Fibroblast of pulmonary artery (primary cell): ENCODE data around the gene CCSAP.

Experiments used
- DNase-seq: peaks from one replicate; pipeline ENCODE4 v3.0.0-alpha.2; 2010; ENCODE audit warnings: low read depth
- H3K4me3 ChIP-seq: replicated peaks from 2 replicates; pipeline ENCODE4 v1.5.1; 2011; ENCODE audit warnings: low read depth, mild to moderate bottlenecking, control low read depth, low read length, moderate library complexity
- TF ChIP-seq, protein P1 (sequence below): IDR thresholded peaks from 2 replicates; pipeline ENCODE4 v1.5.1; 2011; ENCODE audit warnings: mild to moderate bottlenecking, control low read depth, low read length, inconsistent platforms; ENCODE audit errors: missing control alignments

CCSAP gene

DNA sequence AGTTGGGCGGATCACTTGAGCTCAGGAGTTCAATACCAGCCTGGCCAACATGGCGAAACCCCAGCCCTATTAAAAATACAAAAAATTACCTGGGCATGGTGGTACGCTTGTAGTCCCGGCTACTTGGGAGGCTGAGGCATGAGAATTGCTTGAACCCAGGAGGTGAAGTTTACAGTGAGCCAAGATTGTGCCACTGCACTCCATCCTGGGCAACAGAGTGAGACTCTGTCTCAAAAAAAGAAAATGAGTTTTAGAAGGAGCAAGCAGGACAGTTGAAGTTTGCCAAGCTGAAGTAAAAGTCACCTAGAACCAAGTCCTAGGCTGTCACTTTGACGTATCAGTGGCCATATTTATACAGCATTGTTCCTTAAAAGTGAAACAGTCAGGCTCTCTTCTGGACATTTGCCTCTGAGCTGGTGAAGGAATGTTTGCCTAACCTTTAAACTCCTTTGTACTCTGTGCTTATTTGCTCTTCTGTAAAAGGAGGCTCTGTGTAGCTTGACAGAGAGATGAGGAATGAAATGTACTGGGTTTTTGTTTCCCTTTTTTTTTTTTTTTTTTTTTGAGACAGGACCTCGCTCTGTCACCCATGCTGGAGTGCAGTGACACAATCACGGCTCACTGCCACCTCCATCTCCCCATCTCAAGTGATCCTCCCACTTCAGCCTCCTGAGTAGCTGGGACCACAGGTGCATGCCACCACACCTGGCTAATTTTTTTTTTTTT is 69.2 kb downstream of the CCSAP start:
- H3K4me3 ChIP-seq = no peak overlapping the region
- no peak for DNase-seq
- TF ChIP-seq, protein P1, sequence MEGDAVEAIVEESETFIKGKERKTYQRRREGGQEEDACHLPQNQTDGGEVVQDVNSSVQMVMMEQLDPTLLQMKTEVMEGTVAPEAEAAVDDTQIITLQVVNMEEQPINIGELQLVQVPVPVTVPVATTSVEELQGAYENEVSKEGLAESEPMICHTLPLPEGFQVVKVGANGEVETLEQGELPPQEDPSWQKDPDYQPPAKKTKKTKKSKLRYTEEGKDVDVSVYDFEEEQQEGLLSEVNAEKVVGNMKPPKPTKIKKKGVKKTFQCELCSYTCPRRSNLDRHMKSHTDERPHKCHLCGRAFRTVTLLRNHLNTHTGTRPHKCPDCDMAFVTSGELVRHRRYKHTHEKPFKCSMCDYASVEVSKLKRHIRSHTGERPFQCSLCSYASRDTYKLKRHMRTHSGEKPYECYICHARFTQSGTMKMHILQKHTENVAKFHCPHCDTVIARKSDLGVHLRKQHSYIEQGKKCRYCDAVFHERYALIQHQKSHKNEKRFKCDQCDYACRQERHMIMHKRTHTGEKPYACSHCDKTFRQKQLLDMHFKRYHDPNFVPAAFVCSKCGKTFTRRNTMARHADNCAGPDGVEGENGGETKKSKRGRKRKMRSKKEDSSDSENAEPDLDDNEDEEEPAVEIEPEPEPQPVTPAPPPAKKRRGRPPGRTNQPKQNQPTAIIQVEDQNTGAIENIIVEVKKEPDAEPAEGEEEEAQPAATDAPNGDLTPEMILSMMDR = no peak

DNA sequence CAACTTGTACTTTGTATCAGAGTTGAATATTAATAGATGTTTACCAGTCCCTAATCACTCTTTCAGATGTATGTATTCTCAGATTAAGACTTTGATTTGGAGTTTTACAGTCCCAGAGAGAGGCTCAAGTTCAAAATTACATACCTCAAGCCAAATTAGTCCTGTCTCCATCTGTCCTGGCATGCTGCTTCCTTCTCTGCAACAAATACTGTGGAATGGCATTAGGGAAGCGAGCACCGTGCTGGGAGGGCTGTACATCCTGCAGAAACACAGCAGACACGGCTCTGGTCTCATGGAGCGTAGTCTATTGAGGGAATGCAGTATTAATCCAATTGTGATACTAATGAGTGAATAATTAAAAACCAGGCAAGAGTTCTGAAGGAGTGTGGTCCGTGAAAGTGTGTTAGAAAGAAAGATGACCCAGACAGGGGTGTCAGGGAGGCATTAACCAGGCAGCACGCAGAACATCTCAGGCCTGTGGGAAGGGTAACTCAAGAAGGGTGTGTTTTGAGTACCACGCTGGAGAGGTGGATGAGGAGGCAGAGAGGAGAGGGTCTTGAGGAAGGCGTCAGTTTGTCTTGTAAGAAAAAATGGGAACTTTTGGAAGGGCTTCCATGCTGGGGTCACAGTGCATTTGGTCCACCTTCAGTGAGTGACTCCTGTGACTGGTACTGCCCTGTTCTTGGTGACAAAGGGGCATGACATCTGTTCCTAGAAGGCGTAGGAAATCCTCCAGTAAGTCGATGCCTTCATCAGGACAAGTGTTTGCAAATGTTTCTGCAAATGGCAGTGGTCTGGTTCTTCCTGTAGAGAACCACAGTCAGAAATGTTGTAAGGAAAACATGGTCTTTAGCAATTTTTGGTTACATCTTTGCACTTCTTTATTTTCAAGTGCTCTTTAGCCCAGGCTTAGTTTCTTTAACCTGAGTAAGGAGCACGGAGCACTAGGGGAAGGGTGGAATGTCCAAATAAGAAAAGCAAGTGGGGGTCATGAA is 70.4 kb downstream of the CCSAP start:
- no peak for DNase-seq
- TF ChIP-seq, protein P1 = no peak
- peak overlapping the region; percentile 72 for H3K4me3 ChIP-seq

DNA sequence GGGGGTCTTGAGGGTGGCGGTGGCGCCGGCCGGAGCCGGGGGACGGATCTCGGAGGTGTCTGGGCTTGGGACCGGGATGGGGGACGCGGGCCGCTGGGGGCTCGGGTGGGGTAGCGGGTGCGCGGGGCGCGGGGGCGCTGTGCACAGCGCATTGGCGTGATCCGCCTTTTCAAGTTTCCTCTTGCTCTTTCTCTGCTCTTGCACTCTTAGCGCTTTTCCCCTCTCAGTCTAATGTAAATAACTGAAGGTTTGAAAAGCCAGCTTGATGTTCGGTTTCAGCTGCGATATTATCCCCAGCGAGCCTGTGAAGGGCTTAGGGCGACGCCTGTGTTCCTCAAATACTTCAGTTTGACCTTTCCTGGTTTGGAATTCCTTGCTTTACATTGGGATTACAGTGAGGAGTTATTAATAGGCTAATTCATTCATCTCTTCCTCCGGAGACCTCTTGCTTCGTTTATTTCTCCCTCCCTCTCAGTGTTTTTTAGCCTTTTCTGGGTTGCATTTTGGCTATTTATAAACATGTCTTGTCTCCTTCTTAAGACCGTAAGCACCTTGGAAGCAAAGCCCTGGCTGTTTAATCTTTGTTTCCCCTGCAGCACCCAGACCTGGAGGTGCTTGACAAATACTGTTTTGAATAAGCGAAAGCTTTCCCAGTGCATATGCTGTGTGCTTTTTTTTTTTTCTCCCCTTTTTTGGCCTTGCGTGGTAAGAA is 71.2 kb downstream of the CCSAP start:
- DNase-seq = no peak
- TF ChIP-seq, protein P1 = no peak
- H3K4me3 ChIP-seq = peak overlapping the region; percentile 72
